Measurements from ENCODE around the gene FTCDNL1. TPM values are rescaled to one million over a fixed set of nuclear protein-coding genes. Genes with fewer than 3 reads are reported as not detected.

Gene FTCDNL1
- total and polyA plus RNA-seq, 4 donors: 2.1 to 5.3 (median 4.1) TPM

DNA sequence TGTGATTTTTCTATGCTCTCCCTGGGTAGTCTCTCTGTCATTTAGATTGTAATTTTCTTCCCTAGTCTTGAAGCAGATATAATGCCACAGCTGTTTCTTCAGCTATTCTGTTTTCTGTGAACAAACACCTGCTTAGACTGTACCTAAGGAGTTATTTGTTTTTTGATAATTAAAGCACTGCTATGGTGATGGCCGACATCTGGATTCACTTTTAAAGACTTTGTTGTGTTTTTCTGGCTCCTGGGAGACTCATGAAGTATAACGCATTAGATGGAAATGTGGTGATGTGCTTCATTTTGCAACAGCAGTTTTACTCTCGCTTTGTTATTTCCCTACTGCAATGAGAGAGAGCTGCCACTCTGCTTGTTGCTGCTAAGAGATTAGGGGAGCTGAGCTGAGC lies 44.4 kb upstream of the FTCDNL1 start:
- DNase-seq (ENCODE audit: low spot score): no peak
- 93% methylated on average over 3 of the region's 3 CpGs for WGBS
- no peak overlapping the region for H3K27ac ChIP-seq (ENCODE audit: low read depth in 1 of 2, low read length in 2 of 2)
- TF ChIP-seq RXRA (IDR thresholded peaks at IDR 0.05) (no peak), NR2F2 (IDR thresholded peaks at IDR 0.05) (no peak), FOXA2 (IDR thresholded peaks at IDR 0.05) (no peak), YY1 (IDR thresholded peaks at IDR 0.05) (no peak), REST (IDR thresholded peaks at IDR 0.05) (no peak), ZBTB33 (IDR thresholded peaks at IDR 0.05) (no peak), ATF3 (IDR thresholded peaks at IDR 0.05) (no peak), SP1 (IDR thresholded peaks at IDR 0.05) (no peak), RAD21 (IDR thresholded peaks at IDR 0.05) (no peak), MAX (IDR thresholded peaks at IDR 0.05) (no peak), EGR1 (IDR thresholded peaks at IDR 0.05; ENCODE audit: low read depth in 2 of 2) (no peak), FOXA1 (IDR thresholded peaks at IDR 0.05) (no peak)
- TF ChIP-seq, protein P1, sequence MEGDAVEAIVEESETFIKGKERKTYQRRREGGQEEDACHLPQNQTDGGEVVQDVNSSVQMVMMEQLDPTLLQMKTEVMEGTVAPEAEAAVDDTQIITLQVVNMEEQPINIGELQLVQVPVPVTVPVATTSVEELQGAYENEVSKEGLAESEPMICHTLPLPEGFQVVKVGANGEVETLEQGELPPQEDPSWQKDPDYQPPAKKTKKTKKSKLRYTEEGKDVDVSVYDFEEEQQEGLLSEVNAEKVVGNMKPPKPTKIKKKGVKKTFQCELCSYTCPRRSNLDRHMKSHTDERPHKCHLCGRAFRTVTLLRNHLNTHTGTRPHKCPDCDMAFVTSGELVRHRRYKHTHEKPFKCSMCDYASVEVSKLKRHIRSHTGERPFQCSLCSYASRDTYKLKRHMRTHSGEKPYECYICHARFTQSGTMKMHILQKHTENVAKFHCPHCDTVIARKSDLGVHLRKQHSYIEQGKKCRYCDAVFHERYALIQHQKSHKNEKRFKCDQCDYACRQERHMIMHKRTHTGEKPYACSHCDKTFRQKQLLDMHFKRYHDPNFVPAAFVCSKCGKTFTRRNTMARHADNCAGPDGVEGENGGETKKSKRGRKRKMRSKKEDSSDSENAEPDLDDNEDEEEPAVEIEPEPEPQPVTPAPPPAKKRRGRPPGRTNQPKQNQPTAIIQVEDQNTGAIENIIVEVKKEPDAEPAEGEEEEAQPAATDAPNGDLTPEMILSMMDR (IDR thresholded peaks at IDR 0.05; ENCODE audit: low read depth, low read length, missing input control): no peak
- no peaks in the 10 kb centered on the region for H3K36me3 ChIP-seq (ENCODE audit: control insufficient read depth in 4 of 4, insufficient read depth in 3 of 4, low read depth in 1 of 4, low read length in 3 of 4)
- H3K9ac ChIP-seq (ENCODE audit: low read depth in 1 of 2, low read length in 2 of 2): no peak overlapping the region
- H3K9me3 ChIP-seq (ENCODE audit: control insufficient read depth in 4 of 4, low read length in 3 of 4): no peaks in the 10 kb centered on the region
- H3K4me1 ChIP-seq (ENCODE audit: control insufficient read depth in 4 of 4, insufficient read depth in 4 of 4, low read length in 3 of 4): no peaks in the 10 kb centered on the region
- no peaks in the 10 kb centered on the region for H3K27me3 ChIP-seq (ENCODE audit: control insufficient read depth in 4 of 4, insufficient read depth in 4 of 4, low read length in 3 of 4)
- no peak overlapping the region for H3K4me3 ChIP-seq (ENCODE audit: low read depth in 1 of 3, low read length in 3 of 3)

- Histone ChIP-seq H3K27me3 (ENCODE audit: control insufficient read depth in 4 of 4, insufficient read depth in 4 of 4, low read length in 3 of 4) (no peaks in the 10 kb centered on the region), H3K4me1 (ENCODE audit: control insufficient read depth in 4 of 4, insufficient read depth in 4 of 4, low read length in 3 of 4) (no peaks in the 10 kb centered on the region), H3K4me3 (ENCODE audit: low read depth in 1 of 3, low read length in 3 of 3) (no peak overlapping the region), H3K36me3 (ENCODE audit: control insufficient read depth in 4 of 4, insufficient read depth in 3 of 4, low read depth in 1 of 4, low read length in 3 of 4) (no peaks in the 10 kb centered on the region), H3K27ac (ENCODE audit: low read depth in 1 of 2, low read length in 2 of 2) (no peak overlapping the region), H3K9me3 (ENCODE audit: control insufficient read depth in 4 of 4, low read length in 3 of 4) (no peaks in the 10 kb centered on the region), H3K9ac (ENCODE audit: low read depth in 1 of 2, low read length in 2 of 2) (no peak overlapping the region)
- WGBS: 88% methylated on average over 6 of the region's 6 CpGs
- DNase-seq (ENCODE audit: low spot score): no peak
- no peak for TF ChIP-seq ZBTB33 (IDR thresholded peaks at IDR 0.05)
- TF ChIP-seq FOXA2 (IDR thresholded peaks at IDR 0.05): no peak
- TF ChIP-seq JUND (IDR thresholded peaks at IDR 0.05): no peak
- TF ChIP-seq ATF3 (IDR thresholded peaks at IDR 0.05): no peak
- no peak for TF ChIP-seq FOXA1 (IDR thresholded peaks at IDR 0.05)
- TF ChIP-seq, protein P1 (IDR thresholded peaks at IDR 0.05; ENCODE audit: low read depth, low read length, missing input control): no peak
Measured at GRCh38 chr2:199883474-199884212, 32.7 kb upstream of the FTCDNL1 start.

All from liver (tissue), 9 donors.